Pancreas (tissue), 10 donors: ENCODE results near the gene TSPOAP1. TPM values are rescaled to one million over a fixed set of nuclear protein-coding genes. Genes with fewer than 3 reads are reported as not detected.

Source experiments
- ATAC-seq, 4 donors: fragments of 200-7000 bp; cut with Tn5 transposase; one replicate each; pipeline versions ENCODE4 v1.8.0 to v1.9.1; 2020; ENCODE audit warnings: mild to moderate bottlenecking in 4 of 4, moderate library complexity in 4 of 4
- DNase-seq, 6 donors: peaks; one replicate each; pipeline ENCODE4 v3.0.0-alpha.2; 2020
- FAIRE-seq: peaks from 2 replicates; lab custom pipeline; 2012; peaks lifted over from hg19 to GRCh38; lab: Jason Lieb, UNC
- H3K27ac ChIP-seq, 4 donors: fragments of 200-600 bp; sonication (generic); 1 replicate in 3 of 4; 2 replicates in 1 of 4; pipeline versions ENCODE4 v1.5.0 to v1.8.0; 2020
- H3K27me3 ChIP-seq, 4 donors: fragments of 200-600 bp; one replicate each; pipeline ENCODE4 v1.8.0; 2021
- H3K36me3 ChIP-seq, 3 donors: fragments of 200-600 bp; sonication (generic) in 1 of 3; one replicate each; pipeline versions ENCODE4 v1.5.0 to v1.8.0; 2020 to 2021
- H3K4me1 ChIP-seq, 3 donors: fragments of 200-600 bp; one replicate each; pipeline ENCODE4 v1.8.0; 2021
- H3K4me3 ChIP-seq, 4 donors: fragments of 200-600 bp; sonication (generic) in 2 of 4; one replicate each; pipeline versions ENCODE4 v1.5.0 to v1.8.0; 2020 to 2021
- H3K9me3 ChIP-seq, 4 donors: fragments of 200-600 bp; one replicate each; pipeline ENCODE4 v1.8.0; 2021
- CTCF ChIP-seq, 4 donors: fragments of 200-600 bp; sonication (generic) in 3 of 4; IDR thresholded peaks; one replicate each; pipeline versions ENCODE4 v1.5.0 to v1.8.0; 2021; ENCODE audit warnings: antibody characterized with exemption in 4 of 4
- WGBS, 2 donors: extraction: QIAGEN DNeasy Blood & Tissue Kit; methylation state at CpG; one replicate each; pipeline ENCODE4 v1.1.7; 2013; 5-methylcytosine and 5-hydroxymethylcytosine counted together
- intact Hi-C, 3 donors: fragments of 100-400 bp; cut with DNase I; formaldehyde crosslinking; loops; one replicate each; pipeline versions ENCODE4 v1.11.1 to v1.14.2; 2022
- polyA plus RNA-seq, 2 donors: library from polyadenylated mRNA; stranded (reverse); fragments of 200-250 nt; gene quantifications; one replicate each; pipeline ENCODE4 v1.2.3, GENCODE V29; 2013
- total RNA-seq, 6 donors: library from RNA; stranded (reverse); fragmentation: NEBNext Ultra II Directional in 4 of 6; extraction: Animal tissue kit (Norgen Biotek cat#: 25700) in 4 of 6; gene quantifications; one replicate each; pipeline versions ENCODE4 v1.2.1 to v1.2.4, GENCODE V29; 2021 to 2023
- donor health status: healthy with polysubstance abuse.
- donor health status: DM: no; HTN: no; CAD: no; lungs with moderate emphysema.
- donor health status: DM: no; HTN: no; CAD: no.
- donor health status: control.
- donor health status: control.
- donor health status: Bipolar disorder and iron deficiency.
- donor health status: DM: yes; HTN: yes; CAD: no.
- donor health status: DM: no; HTN: no; CAD: no.
- donor health status: DM: no; HTN: no; CAD: no.
- donor health status: DM: yes; HTN: yes; CAD: no.

TSPOAP1 gene
- total and polyA plus RNA-seq, 8 donors = 7.0 to 90.2 (median 14.8) TPM

- 69 to 77% methylated on average over 7 of the region's 7 CpGs for WGBS, 2 donors
- intact Hi-C loops = no loop called here
Observed at GRCh38 chr17:58318627-58319172, 9.9 kb downstream of the TSPOAP1 start.

DNA sequence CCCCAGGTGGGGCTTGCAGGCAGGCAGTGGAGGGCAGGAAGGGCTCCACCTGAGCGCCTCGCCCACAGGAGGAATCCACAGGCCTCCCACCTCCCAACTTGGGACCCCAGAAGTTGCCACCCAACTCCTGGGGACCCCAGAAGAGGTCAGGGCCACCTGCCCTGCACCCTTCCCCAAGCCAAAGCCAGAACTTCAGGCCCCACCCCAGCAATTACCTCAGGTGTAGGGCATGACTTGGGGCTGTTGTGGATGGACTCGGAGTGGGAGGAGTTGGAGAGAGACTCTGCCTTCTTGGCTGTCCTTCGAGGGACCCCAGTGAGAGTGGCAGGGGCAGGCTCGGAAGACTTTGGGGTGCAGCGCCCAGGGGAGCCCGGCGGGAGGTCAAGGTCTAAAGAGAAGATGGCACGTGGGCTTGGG lies 10.5 kb downstream of the TSPOAP1 start:
- no peaks in the 10 kb centered on the region for H3K27me3 ChIP-seq
- intact Hi-C loops = no loop called here
- no peak overlapping the region for H3K4me3 ChIP-seq
- DNase-seq = peak in 2 of 6 donors; percentile 42 to 43
- H3K9me3 ChIP-seq = no peaks in the 10 kb centered on the region
- ATAC-seq = peak in 1 of 4 donors; percentile 7
- no peaks in the 10 kb centered on the region for H3K4me1 ChIP-seq
- TF ChIP-seq CTCF (IDR thresholded peaks at IDR 0.05) = no peak
- no peak overlapping the region for H3K27ac ChIP-seq
- no peak for FAIRE-seq
- H3K36me3 ChIP-seq = no peaks in the 10 kb centered on the region
- WGBS, 2 donors = 86 to 93% methylated on average over 9 of the region's 9 CpGs

More at GRCh38 chr17:58318627-58319172, 9.9 kb downstream of the TSPOAP1 start:
- no peak overlapping the region for H3K27ac ChIP-seq
- no peak for TF ChIP-seq CTCF (IDR thresholded peaks at IDR 0.05)
- H3K27me3 ChIP-seq = no peaks in the 10 kb centered on the region
- no peak for FAIRE-seq
- no peaks in the 10 kb centered on the region for H3K4me1 ChIP-seq
- H3K4me3 ChIP-seq = no peak overlapping the region
- DNase-seq = peak in 2 of 6 donors; percentile 24 to 33
- H3K9me3 ChIP-seq = no peaks in the 10 kb centered on the region
- no peak for ATAC-seq
- no peaks in the 10 kb centered on the region for H3K36me3 ChIP-seq

DNA sequence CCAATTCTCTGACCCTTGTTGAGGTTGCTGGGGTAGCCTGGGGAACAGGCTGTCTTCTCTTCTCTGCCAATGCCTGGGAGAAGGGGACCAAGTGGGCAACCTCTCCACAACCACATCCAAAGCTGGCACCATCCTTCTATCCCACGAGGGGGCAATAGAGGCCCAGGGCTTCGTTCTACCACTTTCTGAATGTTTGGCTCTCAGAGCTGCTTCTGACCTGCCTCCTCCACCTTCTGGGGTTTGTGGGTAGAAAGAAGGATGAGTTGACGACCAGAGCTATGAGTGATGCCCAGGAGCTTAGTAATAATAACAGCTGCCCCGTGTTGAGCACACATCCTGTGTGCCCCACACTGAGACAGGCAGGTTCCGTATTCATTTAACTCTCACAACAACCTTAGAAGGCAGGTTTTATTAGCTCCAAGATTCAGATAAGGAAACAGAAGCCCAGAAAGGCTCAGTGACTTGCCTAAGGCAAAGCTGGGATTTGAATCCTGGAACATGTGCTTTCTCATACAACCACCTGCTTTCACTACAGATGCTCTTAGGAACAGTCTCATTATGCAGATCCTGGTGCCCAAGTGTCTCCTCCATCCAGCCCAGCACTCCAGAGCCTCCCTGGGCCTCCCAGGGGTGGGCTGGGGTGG lies 11.1 kb downstream of the TSPOAP1 start:
- no peaks in the 10 kb centered on the region for H3K9me3 ChIP-seq
- 26 to 29% methylated on average over 5 of the region's 5 CpGs for WGBS, 2 donors
- DNase-seq = peak in 5 of 6 donors; percentile 14 to 56 (median 30)
- no peaks in the 10 kb centered on the region for H3K27me3 ChIP-seq
- H3K4me1 ChIP-seq = no peaks in the 10 kb centered on the region
- H3K27ac ChIP-seq = no peak overlapping the region
- H3K36me3 ChIP-seq = no peaks in the 10 kb centered on the region
- H3K4me3 ChIP-seq = no peak overlapping the region
- TF ChIP-seq CTCF (IDR thresholded peaks at IDR 0.05) = peak in 3 of 4 donors; percentile 45 to 56 (median 53)
- intact Hi-C loops = no loop called here
- ATAC-seq = peak; percentile 61 to 97 (median 88)
- FAIRE-seq = no peak

DNA sequence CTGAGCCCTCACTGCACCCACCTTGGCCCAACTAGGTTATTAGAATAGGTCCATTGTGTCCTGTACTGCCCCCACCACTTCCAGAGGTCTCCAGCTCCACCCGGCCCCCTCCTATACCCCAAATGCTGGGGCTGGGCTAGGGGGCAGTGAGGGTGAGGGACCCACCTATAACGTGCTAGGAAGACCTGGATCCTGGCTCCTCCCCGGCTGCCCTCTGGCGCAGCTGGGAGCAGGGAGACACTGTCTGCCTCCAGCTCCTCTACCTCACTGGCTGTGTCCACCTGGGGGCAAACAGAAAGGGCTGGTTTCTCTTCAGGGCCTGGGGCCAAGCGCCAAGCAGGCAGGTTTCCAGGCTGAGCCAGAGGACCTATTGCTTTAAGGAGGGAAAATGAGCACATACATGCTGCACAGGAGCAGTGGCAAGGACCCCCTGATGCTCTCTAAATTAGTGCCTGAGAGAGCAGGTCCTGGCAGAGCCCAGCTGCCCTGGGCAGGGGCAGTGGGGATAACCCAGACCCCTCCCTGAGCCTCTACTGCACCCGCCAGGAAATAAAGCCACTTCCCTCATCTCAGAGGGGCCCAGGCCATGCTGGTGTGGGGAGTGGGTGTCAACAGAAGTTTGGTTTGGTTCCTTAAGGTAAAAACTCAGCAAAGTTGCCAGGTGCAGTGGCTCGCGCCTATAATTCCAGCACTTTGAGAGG lies 12.2 kb downstream of the TSPOAP1 start:
- H3K36me3 ChIP-seq = no peaks in the 10 kb centered on the region
- DNase-seq (peak in 4 of 6 donors; percentile 0 to 52 (median 26)), ATAC-seq (no peak), FAIRE-seq (no peak)
- TF ChIP-seq CTCF (IDR thresholded peaks at IDR 0.05) = no peak
- WGBS, 2 donors = 78 to 98% methylated on average over 8 of the region's 8 CpGs
- no peaks in the 10 kb centered on the region for H3K4me1 ChIP-seq
- no peaks in the 10 kb centered on the region for H3K27me3 ChIP-seq
- no peak overlapping the region for H3K4me3 ChIP-seq
- H3K27ac ChIP-seq = no peak overlapping the region
- H3K9me3 ChIP-seq = no peaks in the 10 kb centered on the region
- intact Hi-C loops = no loop called here
